Endothelial cell of umbilical vein (primary cell): ENCODE data around the gene SMTNL1.

Source experiments
- EZH2 ChIP-seq: IDR thresholded peaks from 2 replicates; pipeline ENCODE4 v1.6.1; 2012; ENCODE audit warnings: borderline replicate concordance, low read depth, mild to moderate bottlenecking, moderate library complexity, low read length, inconsistent platforms; ENCODE audit not compliant: severe bottlenecking
- MYC ChIP-seq: IDR thresholded peaks from one replicate; pipeline ENCODE4 v1.6.1; 2011; ENCODE audit warnings: mild to moderate bottlenecking, low read depth, low read length
- POLR2A ChIP-seq: IDR thresholded peaks from 2 replicates; pipeline ENCODE4 v1.6.1; 2012; ENCODE audit warnings: low read depth, mild to moderate bottlenecking, control low read depth, low read length
- TF ChIP-seq, protein P1 (sequence below), 2 donors: IDR thresholded peaks; 1 replicate in 1 of 2; 2 replicates in 1 of 2; pipeline ENCODE4 v1.5.1; 2011; ENCODE audit warnings: low read length in 2 of 2, mild to moderate bottlenecking in 2 of 2, moderate library complexity in 2 of 2, control low read depth in 1 of 2, inconsistent platforms in 1 of 2, low read depth in 1 of 2; ENCODE audit not compliant: insufficient read depth in 1 of 2; ENCODE audit errors: extremely low read depth in 1 of 2

DNA sequence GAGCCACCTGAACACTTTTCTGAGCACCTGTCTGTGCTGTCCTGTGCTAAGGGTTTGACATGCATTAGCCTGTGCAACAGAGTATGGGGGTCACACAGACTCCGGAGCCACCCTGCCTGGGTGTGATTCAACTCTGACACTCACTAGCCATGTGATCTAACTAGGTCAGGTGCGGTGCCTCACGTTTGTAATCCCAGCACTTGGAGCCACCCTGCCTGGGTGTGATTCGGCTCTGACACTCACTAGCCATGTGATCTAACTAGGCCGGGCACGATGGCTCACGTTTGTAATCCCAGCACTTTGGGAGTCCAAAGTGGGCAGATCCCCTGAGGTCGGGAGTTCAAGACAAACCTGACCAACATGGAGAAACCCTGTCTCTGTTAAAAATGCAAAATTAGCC is 18.6 kb downstream of the SMTNL1 start:
- TF ChIP-seq, protein P1, sequence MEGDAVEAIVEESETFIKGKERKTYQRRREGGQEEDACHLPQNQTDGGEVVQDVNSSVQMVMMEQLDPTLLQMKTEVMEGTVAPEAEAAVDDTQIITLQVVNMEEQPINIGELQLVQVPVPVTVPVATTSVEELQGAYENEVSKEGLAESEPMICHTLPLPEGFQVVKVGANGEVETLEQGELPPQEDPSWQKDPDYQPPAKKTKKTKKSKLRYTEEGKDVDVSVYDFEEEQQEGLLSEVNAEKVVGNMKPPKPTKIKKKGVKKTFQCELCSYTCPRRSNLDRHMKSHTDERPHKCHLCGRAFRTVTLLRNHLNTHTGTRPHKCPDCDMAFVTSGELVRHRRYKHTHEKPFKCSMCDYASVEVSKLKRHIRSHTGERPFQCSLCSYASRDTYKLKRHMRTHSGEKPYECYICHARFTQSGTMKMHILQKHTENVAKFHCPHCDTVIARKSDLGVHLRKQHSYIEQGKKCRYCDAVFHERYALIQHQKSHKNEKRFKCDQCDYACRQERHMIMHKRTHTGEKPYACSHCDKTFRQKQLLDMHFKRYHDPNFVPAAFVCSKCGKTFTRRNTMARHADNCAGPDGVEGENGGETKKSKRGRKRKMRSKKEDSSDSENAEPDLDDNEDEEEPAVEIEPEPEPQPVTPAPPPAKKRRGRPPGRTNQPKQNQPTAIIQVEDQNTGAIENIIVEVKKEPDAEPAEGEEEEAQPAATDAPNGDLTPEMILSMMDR (IDR thresholded peaks at IDR 0.05; ENCODE audit: extremely low read depth in 1 of 2, insufficient read depth in 1 of 2, low read depth in 1 of 2, low read length in 2 of 2): no peak
- no peak for TF ChIP-seq POLR2A
- TF ChIP-seq MYC: no peak
- no peak for TF ChIP-seq EZH2
